Activated CD8-positive, alpha-beta memory T cell treated with anti-CD3 and anti-CD28 coated beads for 36 hours (primary cell): ENCODE data around the gene RGS7BP. TPM values are rescaled to one million over a fixed set of nuclear protein-coding genes. Genes with fewer than 3 reads are reported as not detected.

Experiments used
- CTCF ChIA-PET: fragments of 350-600 bp; sonication (Branson Sonifier 250); formaldehyde crosslinking; loops from one replicate; lab custom pipeline; 2021; ENCODE audit warnings: antibody characterized with exemption; lab: Charles Lee
- POLR2A ChIA-PET: fragments of 350-600 bp; sonication (Branson Sonifier 250); formaldehyde crosslinking; loops from one replicate; lab custom pipeline; 2021; ENCODE audit warnings: antibody characterized with exemption; lab: Charles Lee
- total RNA-seq, 2 experiments: library from RNA; stranded (reverse); gene quantifications; one replicate each; pipeline ENCODE4 v1.2.3, GENCODE V29; 2021

The RGS7BP gene
- not detected for total RNA-seq

DNA sequence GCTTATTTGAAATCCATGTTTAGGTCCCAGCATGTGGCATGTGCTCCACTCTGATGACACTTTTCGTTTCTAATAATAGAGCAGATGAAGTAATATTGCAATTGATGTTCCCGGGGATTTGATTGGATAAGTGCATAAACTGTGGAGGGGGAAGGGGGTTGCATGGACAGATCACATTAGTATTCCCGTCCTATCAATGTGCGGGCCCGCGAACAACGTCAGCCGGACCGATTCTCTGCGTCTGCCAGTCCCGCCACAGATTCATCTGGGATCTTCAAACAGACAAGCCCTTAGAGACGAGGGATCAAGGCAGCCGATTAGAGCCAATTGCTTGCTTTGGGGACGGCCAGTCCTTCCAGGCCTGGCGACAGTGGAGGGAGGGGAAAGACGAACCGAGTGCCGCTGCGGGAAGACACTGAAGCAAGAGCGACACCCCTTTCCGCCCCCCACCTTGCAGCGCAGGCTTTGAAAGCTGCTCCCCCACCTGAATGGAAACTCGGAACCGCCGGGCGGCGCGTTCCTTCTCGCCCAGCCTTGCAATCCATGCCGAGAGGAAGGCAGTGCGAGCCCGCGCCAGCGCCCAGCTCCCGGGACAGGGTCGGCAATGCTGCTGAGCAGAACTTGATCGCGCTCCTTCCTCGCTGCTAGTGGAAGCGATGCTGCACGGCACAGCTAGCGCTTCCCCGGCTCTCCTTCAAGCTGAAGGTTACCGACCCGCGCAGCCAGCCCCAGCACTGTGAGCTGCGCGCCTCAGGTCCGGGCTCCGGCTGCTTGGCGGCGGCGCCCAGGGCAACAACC lies at the start of gene RGS7BP:
RGS7BP (plus strand) TSS at position 247 of the 798 bp plus-strand sequence. CDS start 610 bp downstream, outside the sequence.
- ChIA-PET CTCF (no interaction called here), POLR2A (no interaction called here)

DNA sequence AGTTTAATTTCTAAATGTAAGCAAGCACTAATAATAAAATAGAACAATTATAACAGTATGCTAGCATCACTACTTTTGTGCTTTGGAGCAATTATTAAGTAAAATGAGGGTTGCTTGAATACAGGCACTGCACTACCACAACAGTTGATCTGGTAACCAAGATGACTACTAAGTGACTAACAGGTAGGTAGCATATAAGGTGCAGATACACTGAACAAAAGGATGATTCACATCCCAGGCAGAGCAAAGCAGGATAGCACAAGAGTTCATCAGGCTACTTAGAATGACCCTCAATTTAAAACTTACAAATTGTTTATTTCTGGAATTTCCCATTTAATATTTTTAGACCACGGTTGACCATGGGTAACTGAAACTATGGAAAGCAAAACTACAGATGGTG lies 48.0 kb upstream of the RGS7BP start:
- ChIA-PET CTCF (no interaction called here), POLR2A (no interaction called here)

- ChIA-PET CTCF (interaction anchor here (1.6 kb wide), 1 partner anchor 79 kb away, joined by 4 read pairs; no protein-coding TSS in a partner anchor), POLR2A (no interaction called here)
Observed at GRCh38 chr5:64458948-64459347, 46.9 kb upstream of the RGS7BP start.

DNA sequence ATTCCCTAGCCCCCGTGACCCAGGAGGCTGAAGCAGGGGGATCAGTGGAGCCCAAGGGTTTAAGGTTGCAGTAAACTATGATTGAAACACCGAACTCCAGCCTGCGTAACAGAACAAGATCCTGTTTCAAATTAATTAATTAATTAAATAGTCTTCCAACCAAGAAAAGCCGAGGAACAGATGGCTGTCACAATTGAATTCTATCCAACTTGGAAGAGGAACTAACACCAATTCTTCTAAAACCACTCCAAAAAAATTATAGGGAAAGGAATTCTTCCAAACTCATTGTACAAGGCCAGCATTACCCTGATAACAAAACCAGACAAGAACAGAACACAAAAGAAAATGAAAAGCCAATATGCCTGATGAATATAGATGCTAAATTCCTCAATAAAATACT lies 43.4 kb upstream of the RGS7BP start:
- CTCF ChIA-PET: no interaction called here
- POLR2A ChIA-PET: no interaction called here

GRCh38 chr5:64486163-64486562 lies 19.7 kb upstream of the RGS7BP start:
- ChIA-PET CTCF (no interaction called here), POLR2A (no interaction called here)

DNA sequence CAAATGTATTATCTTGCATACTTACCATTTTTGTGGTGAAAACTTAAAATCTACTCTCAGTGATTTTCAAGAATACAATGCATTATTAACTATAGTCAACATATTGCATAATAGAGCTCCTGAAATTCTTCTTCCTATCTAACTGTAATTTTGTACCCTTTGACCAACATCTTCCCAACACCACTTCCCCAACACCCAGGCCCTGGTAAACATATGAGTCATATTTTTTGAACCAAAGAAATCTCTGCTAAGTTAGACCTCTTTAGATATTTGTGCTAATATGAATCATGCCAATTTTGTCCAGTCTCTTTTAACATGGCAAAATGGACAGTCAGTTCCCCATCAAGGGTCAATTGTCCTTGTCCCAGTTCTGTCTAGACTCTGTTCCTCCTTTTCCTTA lies 18.5 kb upstream of the RGS7BP start:
- ChIA-PET CTCF (no interaction called here), POLR2A (no interaction called here)

GRCh38 chr5:64489857-64490256 lies 16.0 kb upstream of the RGS7BP start:
- CTCF ChIA-PET: no interaction called here
- POLR2A ChIA-PET: no interaction called here

DNA sequence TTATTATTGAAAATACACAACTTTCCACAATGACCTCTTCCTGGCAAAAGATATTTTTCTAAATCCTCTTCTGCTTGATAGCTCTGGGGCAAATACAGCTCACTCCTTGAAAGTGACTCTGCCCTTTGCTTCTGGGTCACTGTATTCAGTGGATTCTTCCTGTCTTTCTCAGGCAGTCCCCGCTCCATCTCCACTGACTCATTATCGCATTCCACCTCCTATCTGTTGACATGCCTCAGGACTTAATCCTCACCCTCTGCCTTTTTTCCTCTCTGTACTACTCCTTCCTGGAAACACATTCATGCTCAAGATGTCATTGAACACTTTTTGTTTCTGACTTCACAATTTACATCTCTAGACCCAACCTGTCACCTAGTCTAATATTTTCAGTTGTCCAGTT lies 8.4 kb upstream of the RGS7BP start:
- POLR2A ChIA-PET: no interaction called here
- CTCF ChIA-PET: no interaction called here

- ChIA-PET POLR2A (no interaction called here), CTCF (no interaction called here)
Observed at GRCh38 chr5:64502196-64502595, 3.6 kb upstream of the RGS7BP start.

GRCh38 chr5:64506567-64507263 lies 900 bp downstream of the RGS7BP start:
- POLR2A ChIA-PET: no interaction called here
- CTCF ChIA-PET: no interaction called here

DNA sequence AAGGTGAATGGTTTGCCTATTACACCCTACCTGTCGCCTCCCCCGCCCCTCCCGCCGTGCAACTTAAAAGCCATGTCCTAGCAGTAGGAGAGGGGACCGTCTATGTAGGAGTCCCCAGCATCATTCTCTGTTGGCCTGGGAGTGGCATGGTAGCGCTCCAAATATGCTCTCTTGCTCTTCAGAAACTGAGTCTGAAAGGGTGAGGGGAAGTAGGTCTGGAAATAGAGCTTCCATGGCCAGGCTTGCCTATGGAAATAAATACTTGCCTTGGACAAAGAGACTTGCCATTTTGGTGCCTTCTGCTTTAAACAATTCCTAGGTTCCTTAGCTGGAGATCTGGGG lies 1.4 kb downstream of the RGS7BP start:
- POLR2A ChIA-PET: no interaction called here
- CTCF ChIA-PET: no interaction called here

- ChIA-PET CTCF (no interaction called here), POLR2A (no interaction called here)
Observed at GRCh38 chr5:64509828-64510227, 4.0 kb downstream of the RGS7BP start.

DNA sequence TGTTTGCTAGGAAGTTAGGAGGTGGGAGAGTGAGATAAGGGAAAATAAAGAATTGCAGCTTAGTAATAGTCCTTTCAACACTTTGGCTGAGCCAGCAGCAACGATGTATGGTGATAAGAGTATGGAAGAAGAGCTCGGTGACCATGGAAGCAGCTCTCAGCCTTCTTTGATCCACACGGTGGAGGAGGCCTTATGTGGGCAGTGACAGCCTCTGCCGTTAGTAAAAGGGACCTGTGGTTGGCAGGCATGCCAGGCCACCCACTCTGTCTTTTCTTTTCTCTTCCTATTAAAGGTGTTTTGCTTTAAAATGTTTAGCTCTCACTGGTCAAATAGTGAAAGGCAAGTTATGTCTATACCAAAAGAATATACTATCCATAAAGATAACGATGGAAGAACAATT lies 7.7 kb downstream of the RGS7BP start:
- ChIA-PET CTCF (no interaction called here), POLR2A (no interaction called here)

GRCh38 chr5:64514612-64515011 lies 8.8 kb downstream of the RGS7BP start:
- ChIA-PET POLR2A (no interaction called here), CTCF (no interaction called here)

GRCh38 chr5:64516216-64516615 lies 10.4 kb downstream of the RGS7BP start:
- ChIA-PET CTCF (no interaction called here), POLR2A (no interaction called here)

DNA sequence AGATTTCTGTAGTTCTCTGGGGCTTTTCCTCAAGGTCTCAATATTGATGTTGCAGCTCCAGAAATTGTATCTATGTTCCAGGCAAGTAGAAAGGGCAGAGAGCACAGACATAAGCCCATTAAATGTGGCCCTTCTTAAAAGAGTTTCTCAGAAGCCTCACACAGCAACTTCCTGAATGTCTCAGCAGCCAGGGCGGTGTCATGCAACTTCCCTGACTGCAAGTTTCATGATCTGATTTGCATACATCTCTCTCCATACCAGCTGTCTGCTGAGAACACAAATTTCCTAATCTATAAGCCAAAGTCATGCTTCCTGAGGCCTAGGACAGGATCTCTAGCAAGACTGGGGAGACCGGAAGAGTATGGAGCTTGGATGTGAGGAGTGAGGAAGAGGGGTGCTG lies 13.0 kb downstream of the RGS7BP start:
- CTCF ChIA-PET: no interaction called here
- POLR2A ChIA-PET: no interaction called here

GRCh38 chr5:64519263-64519662 lies 13.4 kb downstream of the RGS7BP start:
- CTCF ChIA-PET: no interaction called here
- POLR2A ChIA-PET: no interaction called here

- ChIA-PET POLR2A (no interaction called here), CTCF (no interaction called here)
Observed at GRCh38 chr5:64526734-64527439, 21.1 kb downstream of the RGS7BP start.

DNA sequence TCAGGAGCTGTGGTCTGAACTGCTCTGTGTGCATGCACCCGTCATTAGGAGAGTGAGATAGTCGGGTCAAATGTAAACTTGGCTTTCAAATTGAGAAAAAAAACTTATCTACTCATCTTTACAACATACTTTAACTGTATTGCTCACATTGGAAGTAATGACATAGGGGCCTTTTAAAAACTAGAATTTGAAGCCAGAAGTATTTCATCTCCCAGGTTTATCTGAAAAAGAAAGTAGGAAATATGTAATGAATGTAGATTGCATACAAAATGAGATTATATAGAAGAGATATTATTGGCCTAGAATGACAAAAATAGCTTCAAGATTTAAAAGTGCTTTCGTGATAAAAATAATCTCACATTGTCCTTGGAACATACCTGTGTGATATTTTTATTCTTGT lies 24.3 kb downstream of the RGS7BP start:
- POLR2A ChIA-PET: no interaction called here
- CTCF ChIA-PET: no interaction called here

DNA sequence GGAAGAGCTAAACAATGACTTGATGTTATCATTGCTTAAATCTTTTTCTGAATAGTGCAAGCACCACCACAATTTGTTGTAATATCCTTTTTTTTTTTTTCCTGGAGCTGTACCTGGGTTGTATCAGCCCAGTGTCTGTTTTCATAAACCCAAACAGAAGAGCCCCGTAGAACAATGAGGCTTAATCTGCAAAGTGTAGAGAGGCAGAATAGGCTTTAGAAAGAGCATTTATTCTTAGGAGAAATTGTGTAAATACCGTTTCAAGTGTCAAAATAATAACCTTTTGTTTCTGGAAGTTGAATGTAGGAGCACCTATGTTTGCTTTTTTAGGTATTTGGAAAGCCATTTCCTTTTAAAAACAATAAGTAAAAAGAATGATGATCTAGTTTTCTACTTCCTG lies 26.4 kb downstream of the RGS7BP start:
- CTCF ChIA-PET: no interaction called here
- POLR2A ChIA-PET: no interaction called here

DNA sequence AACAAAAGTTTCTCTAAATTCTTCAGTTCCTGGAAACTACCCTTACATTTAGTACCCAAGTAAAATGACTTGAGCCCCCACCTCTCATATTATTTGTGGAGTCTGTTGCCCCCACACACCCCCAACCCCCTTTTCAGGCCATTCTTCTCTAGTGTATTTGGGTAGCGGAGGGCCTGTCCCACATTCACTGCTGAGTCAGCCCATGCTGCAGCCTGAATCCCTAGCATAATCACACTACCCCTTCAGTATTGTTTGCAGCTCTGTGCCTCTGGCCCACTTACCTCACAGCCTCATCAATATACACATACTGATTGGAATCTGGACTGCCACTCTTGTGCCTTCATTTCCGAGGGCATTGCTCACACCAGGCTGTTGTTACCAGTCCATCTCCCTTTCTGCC lies 26.8 kb downstream of the RGS7BP start:
- CTCF ChIA-PET: no interaction called here
- POLR2A ChIA-PET: no interaction called here
